ENCODE data around the gene CACNB4.

- TF ChIP-seq POLR2AphosphoS5 (IDR thresholded peaks at IDR 0.05; ENCODE audit: low read depth, low read length) (no peak), SIN3A (IDR thresholded peaks at IDR 0.05; ENCODE audit: low read depth) (no peak), EZH2 (IDR thresholded peaks at IDR 0.05) (no peak), POLR2A (IDR thresholded peaks at IDR 0.05; ENCODE audit: borderline replicate concordance, extremely low read depth, insufficient read depth, insufficient read length) (no peak), RAD21 (IDR thresholded peaks at IDR 0.05; ENCODE audit: low read depth) (no peak), CBX3 (IDR thresholded peaks at IDR 0.05; ENCODE audit: low read depth) (no peak)
- TF ChIP-seq, protein P1, sequence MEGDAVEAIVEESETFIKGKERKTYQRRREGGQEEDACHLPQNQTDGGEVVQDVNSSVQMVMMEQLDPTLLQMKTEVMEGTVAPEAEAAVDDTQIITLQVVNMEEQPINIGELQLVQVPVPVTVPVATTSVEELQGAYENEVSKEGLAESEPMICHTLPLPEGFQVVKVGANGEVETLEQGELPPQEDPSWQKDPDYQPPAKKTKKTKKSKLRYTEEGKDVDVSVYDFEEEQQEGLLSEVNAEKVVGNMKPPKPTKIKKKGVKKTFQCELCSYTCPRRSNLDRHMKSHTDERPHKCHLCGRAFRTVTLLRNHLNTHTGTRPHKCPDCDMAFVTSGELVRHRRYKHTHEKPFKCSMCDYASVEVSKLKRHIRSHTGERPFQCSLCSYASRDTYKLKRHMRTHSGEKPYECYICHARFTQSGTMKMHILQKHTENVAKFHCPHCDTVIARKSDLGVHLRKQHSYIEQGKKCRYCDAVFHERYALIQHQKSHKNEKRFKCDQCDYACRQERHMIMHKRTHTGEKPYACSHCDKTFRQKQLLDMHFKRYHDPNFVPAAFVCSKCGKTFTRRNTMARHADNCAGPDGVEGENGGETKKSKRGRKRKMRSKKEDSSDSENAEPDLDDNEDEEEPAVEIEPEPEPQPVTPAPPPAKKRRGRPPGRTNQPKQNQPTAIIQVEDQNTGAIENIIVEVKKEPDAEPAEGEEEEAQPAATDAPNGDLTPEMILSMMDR (IDR thresholded peaks at IDR 0.05 in 2 of 3, conservative IDR thresholded peaks at IDR 0.05 in 1 of 3; ENCODE audit: borderline replicate concordance in 1 of 3, insufficient read depth in 1 of 3, low read depth in 2 of 3, low read length in 2 of 3) = no peak
Observed at GRCh38 chr2:151996243-151997003, 102.4 kb downstream of the CACNB4 start.

Data from HCT116 (cell line).